Keratinocyte (primary cell): ENCODE measurements around the gene CTCF.

ENCODE experiments used
- CTCF ChIP-seq, 3 experiments: IDR thresholded peaks in 1 of 3; conservative IDR thresholded peaks in 1 of 3; optimal IDR thresholded peaks in 1 of 3; 2 replicates in 2 of 3; 3 replicates in 1 of 3; pipeline versions ENCODE3 to v1.5.1; 2011; ENCODE audit warnings: low read length in 3 of 3, mild to moderate bottlenecking in 3 of 3, moderate library complexity in 2 of 3, control low read depth in 1 of 3, inconsistent platforms in 1 of 3; ENCODE audit not compliant: insufficient read depth in 2 of 3; ENCODE audit errors: extremely low read depth in 1 of 3
- EZH2 ChIP-seq: IDR thresholded peaks from one replicate; pipeline ENCODE4 v1.6.1; 2012; ENCODE audit warnings: inconsistent platforms, mild to moderate bottlenecking, low read length, moderate library complexity

DNA sequence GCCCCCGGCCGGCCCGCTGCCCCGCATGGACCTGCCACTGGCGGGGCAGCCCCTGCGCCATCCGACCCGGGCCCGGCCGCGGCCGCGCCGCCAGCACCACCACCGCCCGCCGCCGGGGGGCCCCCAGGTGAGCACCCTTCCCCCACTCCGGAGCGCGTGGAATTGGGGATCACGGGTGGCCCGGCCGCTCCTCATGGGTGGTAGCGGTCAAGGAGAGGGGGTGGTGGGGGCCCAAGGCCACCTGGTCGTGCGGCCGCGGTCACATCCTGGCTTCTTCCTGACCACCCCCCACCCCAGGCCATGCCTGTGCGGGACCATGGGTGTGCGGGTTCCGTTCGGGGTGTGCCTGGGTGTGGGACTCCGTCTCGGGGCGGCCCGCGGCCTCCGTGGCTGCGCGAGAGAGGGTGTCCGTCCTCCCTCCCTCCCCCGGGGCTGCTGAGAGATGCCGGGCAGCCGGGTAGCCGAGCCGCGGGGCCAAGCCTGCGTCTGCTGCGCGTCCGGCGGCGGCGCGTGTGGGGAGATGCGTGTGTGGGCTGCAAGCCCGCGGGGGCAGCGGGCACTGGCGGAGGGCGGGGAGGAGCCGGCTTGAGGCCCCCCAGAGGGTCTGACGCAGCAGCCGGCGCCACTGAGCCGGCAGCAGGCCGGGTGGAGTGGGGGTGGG is 90.9 kb downstream of the CTCF start:
- peak in 2 of 3 experiments; percentile 10 to 21 for TF ChIP-seq CTCF (optimal IDR thresholded peaks at IDR 0.05 in 1 of 3, IDR thresholded peaks at IDR 0.05 in 1 of 3, conservative IDR thresholded peaks at IDR 0.05 in 1 of 3; ENCODE audit: extremely low read depth in 1 of 3, insufficient read depth in 2 of 3, low read length in 3 of 3)
- TF ChIP-seq EZH2, result peak; percentile 99
